A549 (cell line): ENCODE measurements around the gene CYFIP2. TPM values are rescaled to one million over a fixed set of nuclear protein-coding genes. Genes with fewer than 3 reads are reported as not detected.

ENCODE experiments used
- ATAC-seq, 2 experiments: fragments of 200-7000 bp in 1 of 2; fragments of >200 bp in 1 of 2; cut with Nextera tagmentation in 1 of 2; cut with Tn5 transposase in 1 of 2; 3 replicates each; pipeline versions ENCODE4 v1.8.0 to v1.9.1; 2018 to 2020; ENCODE audit warnings: mild to moderate bottlenecking in 1 of 2, moderate library complexity in 1 of 2
- CTCF ChIA-PET: fragments of 300-600 bp; sonication (Branson Sonifier 250); formaldehyde crosslinking; extraction: SDS; loops from one replicate; lab custom pipeline; 2021; ENCODE audit warnings: antibody characterized with exemption, inconsistent platforms; lab: Yijun Ruan, JAX
- POLR2A ChIA-PET: fragments of 350-600 bp; formaldehyde crosslinking; extraction: SDS; loops from one replicate; lab custom pipeline; 2021; ENCODE audit warnings: antibody characterized with exemption, inconsistent platforms; lab: Yijun Ruan, JAX
- DNase-seq, 2 experiments: peaks; one replicate each; pipeline versions ENCODE4 v3.0.0 to v3.0.0-alpha.2; 2011 to 2016; ENCODE audit warnings: low read depth in 1 of 2, low spot score in 1 of 2
- FAIRE-seq: peaks from 2 replicates; lab custom pipeline; 2011; peaks lifted over from hg19 to GRCh38; lab: Jason Lieb, UNC
- H3K27ac ChIP-seq, 2 experiments: fragments of >200 bp; sonication (Bioruptor Twin); formaldehyde crosslinking; 3 replicates each; pipeline ENCODE4 v1.5.1; 2016 to 2017
- H3K4me1 ChIP-seq: fragments of >200 bp; sonication (Bioruptor Twin); formaldehyde crosslinking; 3 replicates; pipeline ENCODE4 v1.6.1; 2016
- H3K4me2 ChIP-seq: fragments of >200 bp; sonication (Bioruptor Twin); formaldehyde crosslinking; 3 replicates; pipeline ENCODE4 v1.6.1; 2016
- H3K4me3 ChIP-seq: fragments of >200 bp; sonication (Bioruptor Twin); formaldehyde crosslinking; 3 replicates; pipeline ENCODE4 v1.5.1; 2016
- H3K9me3 ChIP-seq: fragments of >200 bp; sonication (Bioruptor Twin); formaldehyde crosslinking; 3 replicates; pipeline ENCODE4 v1.6.1; 2016
- CBX2 ChIP-seq: fragments of 200-600 bp; sonication (generic); IDR thresholded peaks from 2 replicates; pipeline ENCODE4 v1.6.1; 2016; ENCODE audit warnings: low read depth, mild to moderate bottlenecking, borderline replicate concordance
- CEBPB ChIP-seq, 2 experiments: fragments of >200 bp in 1 of 2; sonication (Bioruptor Twin) in 1 of 2; formaldehyde crosslinking in 1 of 2; IDR thresholded peaks; 2 replicates each; pipeline ENCODE4 v1.6.1; 2012 to 2016
- CHD2 ChIP-seq: fragments of 150-350 bp; IDR thresholded peaks from 2 replicates; pipeline ENCODE4 v1.6.1; 2014; ENCODE audit warnings: low read length; ENCODE audit not compliant: partially characterized antibody
- CHD4 ChIP-seq: fragments of 200-600 bp; sonication (generic); IDR thresholded peaks from 2 replicates; pipeline ENCODE4 v1.6.1; 2016; ENCODE audit warnings: antibody characterized with exemption, mild to moderate bottlenecking, borderline replicate concordance
- E2F6 ChIP-seq: IDR thresholded peaks from 2 replicates; pipeline ENCODE4 v1.6.1; 2012; ENCODE audit warnings: low read depth, borderline replicate concordance
- EP300 ChIP-seq, 2 experiments: fragments of >200 bp; sonication (Bioruptor Twin); formaldehyde crosslinking; IDR thresholded peaks; 2 replicates in 1 of 2; 3 replicates in 1 of 2; pipeline ENCODE4 v1.6.1; 2016 to 2017
- FOSL2 ChIP-seq, 2 experiments: fragments of 450-650 bp in 1 of 2; fragments of >200 bp in 1 of 2; sonication (Bioruptor Twin) in 1 of 2; formaldehyde crosslinking; IDR thresholded peaks; 2 replicates each; pipeline versions ENCODE4 v1.5.0 to v1.6.1; 2016 to 2020; ENCODE audit warnings: mild to moderate bottlenecking in 1 of 2, moderate library complexity in 1 of 2
- FOXS1 ChIP-seq: fragments of 250-450 bp; sonication (Bioruptor Pico); IDR thresholded peaks from 2 replicates; pipeline ENCODE4 v1.5.0; 2020; ENCODE audit warnings: mild to moderate bottlenecking, moderate library complexity
- HDAC2 ChIP-seq: fragments of 200-600 bp; sonication (generic); IDR thresholded peaks from 2 replicates; pipeline ENCODE4 v1.6.1; 2016
- HEYL ChIP-seq: fragments of 250-450 bp; sonication (Bioruptor Pico); IDR thresholded peaks from 2 replicates; pipeline ENCODE4 v1.8.0; 2021; ENCODE audit warnings: mild to moderate bottlenecking, moderate library complexity
- HOXB13 ChIP-seq: fragments of 250-450 bp; sonication (Bioruptor Pico); IDR thresholded peaks from 2 replicates; pipeline ENCODE4 v1.5.0; 2020; ENCODE audit warnings: low read depth, mild to moderate bottlenecking, moderate library complexity
- HOXB5 ChIP-seq: fragments of 250-450 bp; sonication (Bioruptor Pico); IDR thresholded peaks from 2 replicates; pipeline ENCODE4 v1.5.0; 2020; ENCODE audit warnings: mild to moderate bottlenecking, moderate library complexity
- JUNB ChIP-seq: fragments of >200 bp; sonication (Bioruptor Twin); formaldehyde crosslinking; IDR thresholded peaks from 2 replicates; pipeline ENCODE4 v1.6.1; 2016
- KDM1A ChIP-seq: fragments of 200-600 bp; sonication (generic); IDR thresholded peaks from 2 replicates; pipeline ENCODE4 v1.6.1; 2016; ENCODE audit warnings: low read depth, mild to moderate bottlenecking
- MAZ ChIP-seq: fragments of 150-350 bp; IDR thresholded peaks from 2 replicates; pipeline ENCODE4 v1.6.1; 2014; ENCODE audit warnings: antibody characterized with exemption, low read depth, low read length, borderline replicate concordance
- PHF8 ChIP-seq: fragments of 200-600 bp; sonication (generic); IDR thresholded peaks from 2 replicates; pipeline ENCODE4 v1.6.1; 2016; ENCODE audit warnings: low read depth, mild to moderate bottlenecking, antibody characterized with exemption, moderate library complexity, borderline replicate concordance
- POLR2A ChIP-seq: IDR thresholded peaks from 2 replicates; pipeline ENCODE4 v1.6.1; 2012; ENCODE audit warnings: mild to moderate bottlenecking, low read length
- POLR2AphosphoS2 ChIP-seq: conservative IDR thresholded peaks from 2 replicates; pipeline ENCODE4 v1.6.1; 2012; ENCODE audit warnings: low read length, improper control_type of control experiment, inconsistent platforms
- RAD21 ChIP-seq, 2 experiments: fragments of >200 bp in 1 of 2; sonication (Bioruptor Twin) in 1 of 2; formaldehyde crosslinking in 1 of 2; IDR thresholded peaks in 1 of 2; conservative IDR thresholded peaks in 1 of 2; 2 replicates in 1 of 2; 3 replicates in 1 of 2; pipeline ENCODE4 v1.6.1; 2012 to 2018; ENCODE audit warnings: inconsistent platforms in 1 of 2
- RCOR1 ChIP-seq: fragments of 150-350 bp; IDR thresholded peaks from 2 replicates; pipeline ENCODE4 v1.6.1; 2014; ENCODE audit warnings: antibody characterized with exemption, low read length, low read depth
- REST ChIP-seq: fragments of 200-600 bp; sonication (generic); IDR thresholded peaks from 2 replicates; pipeline ENCODE4 v1.6.1; 2016; ENCODE audit warnings: antibody characterized with exemption, mild to moderate bottlenecking, moderate library complexity
- TFCP2L1 ChIP-seq: fragments of 250-450 bp; sonication (Bioruptor Pico); IDR thresholded peaks from 2 replicates; pipeline ENCODE4 v1.5.0; 2021; ENCODE audit warnings: mild to moderate bottlenecking
- TP53 ChIP-seq: fragments of 250-450 bp; sonication (Bioruptor Pico); IDR thresholded peaks from 2 replicates; pipeline ENCODE4 v1.5.0; 2021; ENCODE audit warnings: mild to moderate bottlenecking, moderate library complexity
- ZNF302 ChIP-seq: fragments of 250-450 bp; sonication (Bioruptor Pico); IDR thresholded peaks from 2 replicates; pipeline ENCODE4 v1.9.0; 2021; ENCODE audit warnings: inconsistent platforms, mild to moderate bottlenecking, moderate library complexity
- ZSCAN20 ChIP-seq: fragments of 250-450 bp; sonication (Bioruptor Pico); IDR thresholded peaks from 2 replicates; pipeline ENCODE4 v1.8.0; 2022; ENCODE audit warnings: mild to moderate bottlenecking, moderate library complexity
- WGBS: methylation state at CpG from one replicate; pipeline ENCODE4 v1.1.6; 2017; ENCODE audit errors: missing lambda C conversion rate; 5-methylcytosine and 5-hydroxymethylcytosine counted together
- polyA plus RNA-seq, 4 experiments: library from polyadenylated mRNA; depleted of rRNA in 3 of 4; stranded (reverse); fragments of >200 nt; fragmentation: RNase III in 1 of 4; extraction: RNeasy Plus Mini Kit Qiagen cat#74134 plus additional on column Dnase treatment in 1 of 4; gene quantifications; 2 replicates in 3 of 4; 3 replicates in 1 of 4; pipeline ENCODE4 v1.2.3, GENCODE V29; 2011 to 2017
- TF ChIP-seq, protein P1 (sequence below): fragments of 150-350 bp; IDR thresholded peaks from 2 replicates; pipeline ENCODE4 v1.6.1; 2014; ENCODE audit warnings: low read depth, mild to moderate bottlenecking, low read length
- TF ChIP-seq, protein P2 (sequence below): IDR thresholded peaks from 2 replicates; pipeline ENCODE4 v1.6.1; 2012
- TF ChIP-seq, protein P3 (sequence below): fragments of 250-450 bp; sonication (Bioruptor Pico); IDR thresholded peaks from 2 replicates; pipeline ENCODE4 v1.5.0; 2020; ENCODE audit warnings: low read depth, mild to moderate bottlenecking, moderate library complexity
- TF ChIP-seq, protein P4 (sequence below): fragments of >200 bp; sonication (Bioruptor Twin); formaldehyde crosslinking; IDR thresholded peaks from 3 replicates; pipeline ENCODE4 v1.5.1; 2016
- TF ChIP-seq, protein P5 (sequence below): IDR thresholded peaks from 2 replicates; pipeline ENCODE4 v1.6.1; 2012

The CYFIP2 gene
- polyA plus RNA-seq, 2 of the 4 experiments (the other 2 are of a cell fraction): 9.0 to 18.6 TPM

GRCh38 chr5:157384971-157385709 lies 119.2 kb downstream of the CYFIP2 start:
- peak overlapping the region; percentile 62 for H3K4me2 ChIP-seq
- peak; percentile 55 to 93 for DNase-seq
- no peaks in the 10 kb centered on the region for H3K9me3 ChIP-seq
- H3K4me3 ChIP-seq: no peak overlapping the region
- ATAC-seq: peak; percentile 86 to 92
- peak; percentile 88 for FAIRE-seq
- H3K27ac ChIP-seq: peak overlapping the region; percentile 81 to 85
- ChIA-PET POLR2A (interaction anchor here (1.1 kb wide), 1 partner anchor 75 kb away, joined by 3 read pairs; the partner anchor contains the start of gene NIPAL4), CTCF (interaction anchor here (0.9 to 1.7 kb wide), 10 partner anchors 18 to 1722 kb away, joined by 3 to 8 read pairs (median 3); no protein-coding TSS in a partner anchor)
- peaks cover 71% of the 10 kb centered on the region for H3K4me1 ChIP-seq
- WGBS: 4% methylated on average over 4 of the region's 4 CpGs
- TF ChIP-seq TP53 (CRISPR knock-in tag) (no peak), CHD4 (no peak), KDM1A (peak; percentile 43; the same call in 1 of the 2 replicates), E2F6 (peak; percentile 65), HOXB5 (no peak), POLR2AphosphoS2 (no peak), TFCP2L1 (CRISPR knock-in tag) (no peak), ZSCAN20 (CRISPR knock-in tag) (no peak), POLR2A (no peak), EP300 (IDR thresholded peaks at IDR 0.05) (peak; percentile 40 to 73; a peak in 1 of 5 replicates), HOXB13 (CRISPR knock-in tag) (no peak), CEBPB (IDR thresholded peaks at IDR 0.05) (peak in 1 of 2 experiments; percentile 19; a peak in 1 of 4 replicates), HDAC2 (no peak; the same call in 1 of the 2 replicates), REST (no peak), JUNB (peak; percentile 85), PHF8 (no peak), RAD21 (conservative IDR thresholded peaks at IDR 0.05 in 1 of 2, IDR thresholded peaks at IDR 0.05 in 1 of 2) (peak; percentile 15 to 34; a peak in 3 of 5 replicates), FOSL2 (IDR thresholded peaks at IDR 0.05) (peak; percentile 42; the same call in 1 of the 2 replicates), FOSL2 (CRISPR knock-in tag; IDR thresholded peaks at IDR 0.05) (peak; percentile 76), CBX2 (no peak), ZNF302 (CRISPR knock-in tag) (no peak), RCOR1 (no peak), MAZ (no peak), FOXS1 (CRISPR knock-in tag) (no peak; the same call in 1 of the 2 replicates), CHD2 (no peak), HEYL (CRISPR knock-in tag) (no peak)
- TF ChIP-seq, protein P1, sequence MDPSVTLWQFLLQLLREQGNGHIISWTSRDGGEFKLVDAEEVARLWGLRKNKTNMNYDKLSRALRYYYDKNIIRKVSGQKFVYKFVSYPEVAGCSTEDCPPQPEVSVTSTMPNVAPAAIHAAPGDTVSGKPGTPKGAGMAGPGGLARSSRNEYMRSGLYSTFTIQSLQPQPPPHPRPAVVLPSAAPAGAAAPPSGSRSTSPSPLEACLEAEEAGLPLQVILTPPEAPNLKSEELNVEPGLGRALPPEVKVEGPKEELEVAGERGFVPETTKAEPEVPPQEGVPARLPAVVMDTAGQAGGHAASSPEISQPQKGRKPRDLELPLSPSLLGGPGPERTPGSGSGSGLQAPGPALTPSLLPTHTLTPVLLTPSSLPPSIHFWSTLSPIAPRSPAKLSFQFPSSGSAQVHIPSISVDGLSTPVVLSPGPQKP: no peak
- TF ChIP-seq, protein P2, sequence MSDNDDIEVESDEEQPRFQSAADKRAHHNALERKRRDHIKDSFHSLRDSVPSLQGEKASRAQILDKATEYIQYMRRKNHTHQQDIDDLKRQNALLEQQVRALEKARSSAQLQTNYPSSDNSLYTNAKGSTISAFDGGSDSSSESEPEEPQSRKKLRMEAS: peak; percentile 88
- TF ChIP-seq, protein P3, sequence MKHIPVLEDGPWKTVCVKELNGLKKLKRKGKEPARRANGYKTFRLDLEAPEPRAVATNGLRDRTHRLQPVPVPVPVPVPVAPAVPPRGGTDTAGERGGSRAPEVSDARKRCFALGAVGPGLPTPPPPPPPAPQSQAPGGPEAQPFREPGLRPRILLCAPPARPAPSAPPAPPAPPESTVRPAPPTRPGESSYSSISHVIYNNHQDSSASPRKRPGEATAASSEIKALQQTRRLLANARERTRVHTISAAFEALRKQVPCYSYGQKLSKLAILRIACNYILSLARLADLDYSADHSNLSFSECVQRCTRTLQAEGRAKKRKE (CRISPR knock-in tag): no peak
- TF ChIP-seq, protein P4, sequence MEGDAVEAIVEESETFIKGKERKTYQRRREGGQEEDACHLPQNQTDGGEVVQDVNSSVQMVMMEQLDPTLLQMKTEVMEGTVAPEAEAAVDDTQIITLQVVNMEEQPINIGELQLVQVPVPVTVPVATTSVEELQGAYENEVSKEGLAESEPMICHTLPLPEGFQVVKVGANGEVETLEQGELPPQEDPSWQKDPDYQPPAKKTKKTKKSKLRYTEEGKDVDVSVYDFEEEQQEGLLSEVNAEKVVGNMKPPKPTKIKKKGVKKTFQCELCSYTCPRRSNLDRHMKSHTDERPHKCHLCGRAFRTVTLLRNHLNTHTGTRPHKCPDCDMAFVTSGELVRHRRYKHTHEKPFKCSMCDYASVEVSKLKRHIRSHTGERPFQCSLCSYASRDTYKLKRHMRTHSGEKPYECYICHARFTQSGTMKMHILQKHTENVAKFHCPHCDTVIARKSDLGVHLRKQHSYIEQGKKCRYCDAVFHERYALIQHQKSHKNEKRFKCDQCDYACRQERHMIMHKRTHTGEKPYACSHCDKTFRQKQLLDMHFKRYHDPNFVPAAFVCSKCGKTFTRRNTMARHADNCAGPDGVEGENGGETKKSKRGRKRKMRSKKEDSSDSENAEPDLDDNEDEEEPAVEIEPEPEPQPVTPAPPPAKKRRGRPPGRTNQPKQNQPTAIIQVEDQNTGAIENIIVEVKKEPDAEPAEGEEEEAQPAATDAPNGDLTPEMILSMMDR: no peak
- TF ChIP-seq, protein P5, sequence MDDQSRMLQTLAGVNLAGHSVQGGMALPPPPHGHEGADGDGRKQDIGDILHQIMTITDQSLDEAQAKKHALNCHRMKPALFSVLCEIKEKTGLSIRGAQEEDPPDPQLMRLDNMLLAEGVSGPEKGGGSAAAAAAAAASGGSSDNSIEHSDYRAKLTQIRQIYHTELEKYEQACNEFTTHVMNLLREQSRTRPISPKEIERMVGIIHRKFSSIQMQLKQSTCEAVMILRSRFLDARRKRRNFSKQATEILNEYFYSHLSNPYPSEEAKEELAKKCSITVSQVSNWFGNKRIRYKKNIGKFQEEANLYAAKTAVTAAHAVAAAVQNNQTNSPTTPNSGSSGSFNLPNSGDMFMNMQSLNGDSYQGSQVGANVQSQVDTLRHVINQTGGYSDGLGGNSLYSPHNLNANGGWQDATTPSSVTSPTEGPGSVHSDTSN: 0 out of 2 replicates have a peak, but pooled peaks have one; percentile 47
